Spleen (tissue), 11 donors: ENCODE measurements around the gene MAP3K2. TPM values are rescaled to one million over a fixed set of nuclear protein-coding genes. Genes with fewer than 3 reads are reported as not detected.

Source experiments
- DNase-seq: peaks from one replicate; pipeline ENCODE4 v3.0.0-alpha.2; 2020
- H3K27ac ChIP-seq, 8 donors: fragments of 200-600 bp; sonication (generic) in 7 of 8; 1 replicate in 4 of 8; 2 replicates in 4 of 8; pipeline versions ENCODE4 v1.5.0 to v1.8.0; 2016 to 2021; ENCODE audit warnings: inconsistent platforms in 4 of 8, mild to moderate bottlenecking in 4 of 8, moderate library complexity in 1 of 8
- H3K27me3 ChIP-seq, 7 donors: fragments of 200-600 bp; sonication (generic) in 6 of 7; replicated peaks in 1 of 7; 1 replicate in 4 of 7; 2 replicates in 3 of 7; pipeline versions ENCODE4 v1.5.0 to v1.8.0; 2016 to 2021; ENCODE audit warnings: inconsistent platforms in 3 of 7, mild to moderate bottlenecking in 1 of 7
- H3K36me3 ChIP-seq, 6 donors: fragments of 200-600 bp; sonication (generic) in 5 of 6; 1 replicate in 4 of 6; 2 replicates in 2 of 6; pipeline versions ENCODE4 v1.5.0 to v1.8.0; 2016 to 2021; ENCODE audit warnings: inconsistent platforms in 2 of 6
- H3K4me1 ChIP-seq, 6 donors: fragments of 200-600 bp; sonication (generic) in 5 of 6; 1 replicate in 3 of 6; 2 replicates in 3 of 6; pipeline versions ENCODE4 v1.5.0 to v1.8.0; 2016 to 2021; ENCODE audit warnings: inconsistent platforms in 3 of 6
- H3K4me3 ChIP-seq, 8 donors: fragments of 200-600 bp; sonication (generic) in 7 of 8; 1 replicate in 4 of 8; 2 replicates in 4 of 8; pipeline versions ENCODE4 v1.5.0 to v1.8.0; 2016 to 2021; ENCODE audit warnings: inconsistent platforms in 4 of 8, mild to moderate bottlenecking in 4 of 8, moderate library complexity in 2 of 8
- H3K9me3 ChIP-seq, 8 donors: fragments of 200-600 bp; sonication (generic) in 7 of 8; 1 replicate in 4 of 8; 2 replicates in 4 of 8; pipeline versions ENCODE4 v1.5.0 to v1.8.0; 2016 to 2021; ENCODE audit warnings: inconsistent platforms in 4 of 8
- CTCF ChIP-seq, 11 experiments: fragments of 200-600 bp in 7 of 11; fragments of 450-650 bp in 4 of 11; sonication (generic) in 4 of 11; IDR thresholded peaks in 8 of 11; conservative IDR thresholded peaks in 3 of 11; 1 replicate in 7 of 11; 2 replicates in 4 of 11; pipeline versions ENCODE4 v1.4.0 to v1.8.0; 2016 to 2021; ENCODE audit warnings: antibody characterized with exemption in 11 of 11, inconsistent platforms in 4 of 11, mild to moderate bottlenecking in 1 of 11
- POLR2A ChIP-seq, 3 donors: fragments of 450-650 bp; IDR thresholded peaks; one replicate each; pipeline ENCODE4 v1.5.1; 2017; ENCODE audit warnings: antibody characterized with exemption in 3 of 3, mild to moderate bottlenecking in 1 of 3
- POLR2AphosphoS5 ChIP-seq, 3 donors: sonication (generic); formaldehyde crosslinking; IDR thresholded peaks; one replicate each; pipeline ENCODE4 v1.5.1; 2017; ENCODE audit warnings: antibody characterized with exemption in 3 of 3
- WGBS, 5 donors: extraction: QIAGEN DNeasy Blood & Tissue Kit in 3 of 5; methylation state at CpG; one replicate each; pipeline versions ENCODE4 v1.1.5 to v1.1.7; 2013 to 2018; 5-methylcytosine and 5-hydroxymethylcytosine counted together
- intact Hi-C: fragments of 100-400 bp; cut with DNase I; formaldehyde crosslinking; loops from one replicate; pipeline ENCODE4 v1.15.0; 2023; ENCODE audit warnings: low total_unique reads
- polyA plus RNA-seq, 3 donors: library from polyadenylated mRNA; stranded (reverse); fragments of 200-250 nt; gene quantifications; one replicate each; pipeline ENCODE4 v1.2.1, GENCODE V29; 2013
- total RNA-seq, 7 donors: library from RNA; depleted of rRNA in 3 of 7; stranded (reverse); fragments of >200 nt in 3 of 7; fragmentation: NEBNext Ultra II Directional in 4 of 7; extraction: Animal tissue kit (Norgen Biotek cat#: 25700) in 4 of 7; gene quantifications; one replicate each; pipeline versions ENCODE4 v1.1.0 to v1.2.1, GENCODE V29; 2016 to 2021
- donor health status: healthy with polysubstance abuse.
- donor health status: DM: no; HTN: no; CAD: no; lungs with moderate emphysema.
- donor health status: DM: no; HTN: no; CAD: no.
- donor health status: Bipolar disorder and iron deficiency.
- donor health status: healthy.
- donor health status: DM: no; HTN: no; CAD: no.
- donor health status: DM: yes; HTN: yes; CAD: no.

The MAP3K2 gene
- total and polyA plus RNA-seq, 10 donors, result 6.5 to 83.9 (median 63.0) TPM

- WGBS, 5 donors, result 14 to 24% (median 16%) methylated on average over 28 to 55 of the region's 55 CpGs
- H3K27ac ChIP-seq, result peak overlapping the region in 3 of 8 donors; percentile 1 to 54 (median 53)
Measured at GRCh38 chr2:127415593-127416505, 28.1 kb upstream of the MAP3K2 start.

GRCh38 chr2:127414638-127415592 lies 27.1 kb upstream of the MAP3K2 start:
- peaks cover 0 to 10% (median 0%) of the 10 kb centered on the region in 7 donors for H3K27me3 ChIP-seq
- H3K9me3 ChIP-seq, result no peaks in the 10 kb centered on the region
- intact Hi-C loops, result no loop called here
- peak overlapping the region in 1 of 8 donors; percentile 74 for H3K4me3 ChIP-seq
- H3K27ac ChIP-seq, result peak overlapping the region in 2 of 8 donors; percentile 1 to 53
- TF ChIP-seq CTCF (IDR thresholded peaks at IDR 0.05 in 8 of 11, conservative IDR thresholded peaks at IDR 0.05 in 3 of 11), result no peak
- peak in 1 of 3 donors; percentile 14 for TF ChIP-seq POLR2AphosphoS5 (IDR thresholded peaks at IDR 0.05)
- H3K36me3 ChIP-seq, result no peaks in the 10 kb centered on the region
- peak; percentile 64 for DNase-seq
- peaks cover 32 to 68% (median 51%) of the 10 kb centered on the region in 6 donors for H3K4me1 ChIP-seq
- WGBS, 5 donors, result 63 to 92% (median 77%) methylated on average over 12 to 13 of the region's 13 CpGs

More at GRCh38 chr2:127415593-127416505, 28.1 kb upstream of the MAP3K2 start:
- TF ChIP-seq POLR2AphosphoS5 (IDR thresholded peaks at IDR 0.05) (peak; percentile 63 to 84 (median 66)), CTCF (IDR thresholded peaks at IDR 0.05 in 8 of 11, conservative IDR thresholded peaks at IDR 0.05 in 3 of 11) (peak; percentile 60 to 86 (median 77)), POLR2A (IDR thresholded peaks at IDR 0.05) (no peak)
- Histone ChIP-seq H3K4me1 (peaks cover 25 to 59% (median 44%) of the 10 kb centered on the region in 6 donors), H3K36me3 (no peaks in the 10 kb centered on the region), H3K27me3 (peaks cover 0 to 13% (median 0%) of the 10 kb centered on the region in 7 donors), H3K9me3 (no peaks in the 10 kb centered on the region), H3K4me3 (peak overlapping the region; percentile 18 to 74 (median 48))
- intact Hi-C loops, result no loop called here
- DNase-seq, result peak; percentile 95

GRCh38 chr2:127413782-127414637 lies 26.2 kb upstream of the MAP3K2 start:
- Histone ChIP-seq H3K9me3 (no peaks in the 10 kb centered on the region), H3K4me1 (peaks cover 32 to 72% (median 51%) of the 10 kb centered on the region in 6 donors), H3K36me3 (no peaks in the 10 kb centered on the region), H3K27ac (peak overlapping the region in 1 of 8 donors; percentile 89), H3K27me3 (peaks cover 0 to 5% (median 0%) of the 10 kb centered on the region in 7 donors), H3K4me3 (no peak overlapping the region)
- no peak for DNase-seq
- no peak for TF ChIP-seq CTCF (IDR thresholded peaks at IDR 0.05 in 8 of 11, conservative IDR thresholded peaks at IDR 0.05 in 3 of 11)
- TF ChIP-seq POLR2AphosphoS5 (IDR thresholded peaks at IDR 0.05), result no peak
- TF ChIP-seq POLR2A (IDR thresholded peaks at IDR 0.05), result no peak
- 81 to 85% (median 83%) methylated on average over 8 of the region's 8 CpGs for WGBS, 5 donors
- intact Hi-C loops, result no loop called here
